NT2/D1 (cell line): ENCODE data around the gene EPB41L2.

Source experiments
- SUZ12 ChIP-seq: IDR thresholded peaks from 2 replicates; pipeline ENCODE4 v1.6.1; 2011; ENCODE audit not compliant: insufficient read length, insufficient read depth; ENCODE audit errors: extremely low read depth
- YY1 ChIP-seq: IDR thresholded peaks from 2 replicates; pipeline ENCODE4 v1.6.1; 2011; ENCODE audit not compliant: insufficient read length, insufficient read depth
- ZNF274 ChIP-seq: IDR thresholded peaks from 2 replicates; pipeline ENCODE4 v1.6.1; 2011; ENCODE audit warnings: mild to moderate bottlenecking, low read depth, low read length

GRCh38 chr6:131039345-131039680 lies 23.7 kb downstream of the EPB41L2 start:
- no peak for TF ChIP-seq ZNF274
- TF ChIP-seq YY1, result no peak
- TF ChIP-seq SUZ12, result no peak
